ENCODE results near the gene ZNF610. TPM values are rescaled to one million over a fixed set of nuclear protein-coding genes. Genes with fewer than 3 reads are reported as not detected.

The ZNF610 gene
- total and polyA plus RNA-seq, 2 of the 13 experiments (the other 11 are each of a cell fraction or from before 2014, with no cell fraction given) = 0.32 to 0.69 TPM

DNA sequence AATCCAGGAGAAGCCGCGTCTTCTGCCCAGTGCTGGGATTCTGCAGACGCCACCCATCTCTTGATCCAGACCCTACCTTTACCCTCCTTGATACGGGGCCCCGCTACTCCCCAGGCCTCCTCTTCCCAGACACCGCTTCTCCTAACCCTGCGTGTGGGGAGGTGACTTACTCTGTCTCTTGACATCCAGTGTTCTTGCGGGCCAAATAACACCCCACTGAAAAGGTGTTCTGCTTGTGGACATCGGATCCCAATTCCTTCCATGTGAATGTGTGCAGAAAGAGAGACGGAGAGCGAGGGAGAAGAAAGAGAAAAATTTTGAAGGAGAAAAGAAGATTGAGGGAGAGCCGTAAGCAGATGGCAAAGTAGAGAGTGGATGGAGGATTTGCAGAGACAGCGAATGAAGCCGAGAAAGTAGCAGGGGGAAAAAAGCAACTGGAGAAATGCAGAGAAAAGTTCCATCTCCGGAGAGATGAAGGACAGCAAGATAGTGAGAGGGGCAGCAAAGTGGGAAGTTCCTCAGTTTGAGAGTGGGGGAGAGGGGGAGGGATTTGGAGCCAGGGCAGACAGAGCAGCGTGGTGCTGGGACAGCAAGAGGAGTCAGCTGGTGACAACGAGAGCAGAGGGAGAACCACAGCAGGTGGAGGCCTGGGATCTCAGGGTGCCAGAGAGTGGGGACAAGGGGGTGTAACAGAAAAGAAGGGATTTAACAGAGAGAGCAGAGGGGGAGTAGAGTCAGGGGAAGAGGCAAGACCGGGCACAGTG, 38.3 kb upstream of the ZNF610 start (continued):
- TF ChIP-seq MIER3 (CRISPR knock-in tag; IDR thresholded peaks at IDR 0.05; ENCODE audit: borderline replicate concordance) (no peak), ZNF224 (CRISPR knock-in tag; IDR thresholded peaks at IDR 0.05) (no peak), SALL1 (CRISPR knock-in tag; IDR thresholded peaks at IDR 0.05) (no peak), ARID2 (CRISPR knock-in tag; IDR thresholded peaks at IDR 0.05; ENCODE audit: borderline replicate concordance) (no peak), ZNF121 (CRISPR knock-in tag; IDR thresholded peaks at IDR 0.05) (no peak), CHCHD3 (CRISPR knock-in tag; IDR thresholded peaks at IDR 0.05) (0 out of 2 replicates have a peak, but pooled peaks have one; percentile 3), ZNF737 (CRISPR knock-in tag; IDR thresholded peaks at IDR 0.05; ENCODE audit: borderline replicate concordance) (no peak), ZNF180 (CRISPR knock-in tag; IDR thresholded peaks at IDR 0.05; ENCODE audit: borderline replicate concordance, low read depth) (no peak), GATAD2A (CRISPR knock-in tag; IDR thresholded peaks at IDR 0.05) (no peak), CREB1 (IDR thresholded peaks at IDR 0.05) (no peak), CREB1 (CRISPR knock-in tag; IDR thresholded peaks at IDR 0.05) (no peak), SMAD1 (CRISPR knock-in tag; IDR thresholded peaks at IDR 0.05; ENCODE audit: borderline replicate concordance, low read depth) (no peak), ARHGAP35 (CRISPR knock-in tag; IDR thresholded peaks at IDR 0.05; ENCODE audit: borderline replicate concordance) (no peak), ETV6 (CRISPR knock-in tag; conservative IDR thresholded peaks at IDR 0.05) (no peak), ZNF746 (CRISPR knock-in tag; IDR thresholded peaks at IDR 0.05) (no peak), ZNF841 (CRISPR knock-in tag; IDR thresholded peaks at IDR 0.05; ENCODE audit: borderline replicate concordance) (no peak), ZBTB20 (CRISPR knock-in tag; IDR thresholded peaks at IDR 0.05; ENCODE audit: borderline replicate concordance, low read depth) (0 out of 2 replicates have a peak, but pooled peaks have one; percentile 5)
- TF ChIP-seq, protein P1, sequence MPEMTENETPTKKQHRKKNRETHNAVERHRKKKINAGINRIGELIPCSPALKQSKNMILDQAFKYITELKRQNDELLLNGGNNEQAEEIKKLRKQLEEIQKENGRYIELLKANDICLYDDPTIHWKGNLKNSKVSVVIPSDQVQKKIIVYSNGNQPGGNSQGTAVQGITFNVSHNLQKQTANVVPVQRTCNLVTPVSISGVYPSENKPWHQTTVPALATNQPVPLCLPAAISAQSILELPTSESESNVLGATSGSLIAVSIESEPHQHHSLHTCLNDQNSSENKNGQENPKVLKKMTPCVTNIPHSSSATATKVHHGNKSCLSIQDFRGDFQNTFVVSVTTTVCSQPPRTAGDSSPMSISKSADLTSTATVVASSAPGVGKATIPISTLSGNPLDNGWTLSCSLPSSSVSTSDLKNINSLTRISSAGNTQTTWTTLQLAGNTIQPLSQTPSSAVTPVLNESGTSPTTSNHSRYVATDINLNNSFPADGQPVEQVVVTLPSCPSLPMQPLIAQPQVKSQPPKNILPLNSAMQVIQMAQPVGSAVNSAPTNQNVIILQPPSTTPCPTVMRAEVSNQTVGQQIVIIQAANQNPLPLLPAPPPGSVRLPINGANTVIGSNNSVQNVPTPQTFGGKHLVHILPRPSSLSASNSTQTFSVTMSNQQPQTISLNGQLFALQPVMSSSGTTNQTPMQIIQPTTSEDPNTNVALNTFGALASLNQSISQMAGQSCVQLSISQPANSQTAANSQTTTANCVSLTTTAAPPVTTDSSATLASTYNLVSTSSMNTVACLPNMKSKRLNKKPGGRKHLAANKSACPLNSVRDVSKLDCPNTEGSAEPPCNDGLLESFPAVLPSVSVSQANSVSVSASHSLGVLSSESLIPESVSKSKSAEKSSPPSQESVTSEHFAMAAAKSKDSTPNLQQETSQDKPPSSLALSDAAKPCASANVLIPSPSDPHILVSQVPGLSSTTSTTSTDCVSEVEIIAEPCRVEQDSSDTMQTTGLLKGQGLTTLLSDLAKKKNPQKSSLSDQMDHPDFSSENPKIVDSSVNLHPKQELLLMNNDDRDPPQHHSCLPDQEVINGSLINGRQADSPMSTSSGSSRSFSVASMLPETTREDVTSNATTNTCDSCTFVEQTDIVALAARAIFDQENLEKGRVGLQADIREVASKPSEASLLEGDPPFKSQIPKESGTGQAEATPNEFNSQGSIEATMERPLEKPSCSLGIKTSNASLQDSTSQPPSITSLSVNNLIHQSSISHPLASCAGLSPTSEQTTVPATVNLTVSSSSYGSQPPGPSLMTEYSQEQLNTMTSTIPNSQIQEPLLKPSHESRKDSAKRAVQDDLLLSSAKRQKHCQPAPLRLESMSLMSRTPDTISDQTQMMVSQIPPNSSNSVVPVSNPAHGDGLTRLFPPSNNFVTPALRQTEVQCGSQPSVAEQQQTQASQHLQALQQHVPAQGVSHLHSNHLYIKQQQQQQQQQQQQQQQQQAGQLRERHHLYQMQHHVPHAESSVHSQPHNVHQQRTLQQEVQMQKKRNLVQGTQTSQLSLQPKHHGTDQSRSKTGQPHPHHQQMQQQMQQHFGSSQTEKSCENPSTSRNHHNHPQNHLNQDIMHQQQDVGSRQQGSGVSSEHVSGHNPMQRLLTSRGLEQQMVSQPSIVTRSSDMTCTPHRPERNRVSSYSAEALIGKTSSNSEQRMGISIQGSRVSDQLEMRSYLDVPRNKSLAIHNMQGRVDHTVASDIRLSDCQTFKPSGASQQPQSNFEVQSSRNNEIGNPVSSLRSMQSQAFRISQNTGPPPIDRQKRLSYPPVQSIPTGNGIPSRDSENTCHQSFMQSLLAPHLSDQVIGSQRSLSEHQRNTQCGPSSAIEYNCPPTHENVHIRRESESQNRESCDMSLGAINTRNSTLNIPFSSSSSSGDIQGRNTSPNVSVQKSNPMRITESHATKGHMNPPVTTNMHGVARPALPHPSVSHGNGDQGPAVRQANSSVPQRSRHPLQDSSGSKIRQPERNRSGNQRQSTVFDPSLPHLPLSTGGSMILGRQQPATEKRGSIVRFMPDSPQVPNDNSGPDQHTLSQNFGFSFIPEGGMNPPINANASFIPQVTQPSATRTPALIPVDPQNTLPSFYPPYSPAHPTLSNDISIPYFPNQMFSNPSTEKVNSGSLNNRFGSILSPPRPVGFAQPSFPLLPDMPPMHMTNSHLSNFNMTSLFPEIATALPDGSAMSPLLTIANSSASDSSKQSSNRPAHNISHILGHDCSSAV (CRISPR knock-in tag; IDR thresholded peaks at IDR 0.05; ENCODE audit: borderline replicate concordance) = no peak
- TF ChIP-seq, protein P2, sequence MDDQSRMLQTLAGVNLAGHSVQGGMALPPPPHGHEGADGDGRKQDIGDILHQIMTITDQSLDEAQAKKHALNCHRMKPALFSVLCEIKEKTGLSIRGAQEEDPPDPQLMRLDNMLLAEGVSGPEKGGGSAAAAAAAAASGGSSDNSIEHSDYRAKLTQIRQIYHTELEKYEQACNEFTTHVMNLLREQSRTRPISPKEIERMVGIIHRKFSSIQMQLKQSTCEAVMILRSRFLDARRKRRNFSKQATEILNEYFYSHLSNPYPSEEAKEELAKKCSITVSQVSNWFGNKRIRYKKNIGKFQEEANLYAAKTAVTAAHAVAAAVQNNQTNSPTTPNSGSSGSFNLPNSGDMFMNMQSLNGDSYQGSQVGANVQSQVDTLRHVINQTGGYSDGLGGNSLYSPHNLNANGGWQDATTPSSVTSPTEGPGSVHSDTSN (CRISPR knock-in tag; IDR thresholded peaks at IDR 0.05; ENCODE audit: borderline replicate concordance) = no peak
- TF ChIP-seq, protein P3, sequence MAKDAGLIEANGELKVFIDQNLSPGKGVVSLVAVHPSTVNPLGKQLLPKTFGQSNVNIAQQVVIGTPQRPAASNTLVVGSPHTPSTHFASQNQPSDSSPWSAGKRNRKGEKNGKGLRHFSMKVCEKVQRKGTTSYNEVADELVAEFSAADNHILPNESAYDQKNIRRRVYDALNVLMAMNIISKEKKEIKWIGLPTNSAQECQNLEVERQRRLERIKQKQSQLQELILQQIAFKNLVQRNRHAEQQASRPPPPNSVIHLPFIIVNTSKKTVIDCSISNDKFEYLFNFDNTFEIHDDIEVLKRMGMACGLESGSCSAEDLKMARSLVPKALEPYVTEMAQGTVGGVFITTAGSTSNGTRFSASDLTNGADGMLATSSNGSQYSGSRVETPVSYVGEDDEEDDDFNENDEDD (CRISPR knock-in tag; IDR thresholded peaks at IDR 0.05; ENCODE audit: borderline replicate concordance) = 0 out of 2 replicates have a peak, but pooled peaks have one; percentile 9

Measured in HepG2 (cell line).